HepG2 (cell line): Measurements from ENCODE around the gene MPO. TPM values are rescaled to one million over a fixed set of nuclear protein-coding genes. Genes with fewer than 3 reads are reported as not detected.

Experiments
- ATAC-seq: fragments of 200-7000 bp; cut with Tn5 transposase; 3 replicates; pipeline ENCODE4 v1.9.1; 2020; ENCODE audit warnings: mild to moderate bottlenecking, moderate library complexity
- BruUV-seq: library from RNA; stranded (reverse); fragments of 400-500 nt; replicated peaks from 2 replicates; lab custom pipeline; 2021; lab: Mats Ljungman, UMichigan
- CTCF ChIA-PET: fragments of 300-600 bp; formaldehyde crosslinking; extraction: SDS; loops from one replicate; lab custom pipeline; 2021; ENCODE audit warnings: low total read pairs, inconsistent platforms, low intra/inter-chr PET ratio; lab: Yijun Ruan, JAX
- POLR2A ChIA-PET: fragments of 350-600 bp; sonication (Branson Sonifier 250); formaldehyde crosslinking; loops from one replicate; lab custom pipeline; 2020; ENCODE audit warnings: antibody characterized with exemption, inconsistent platforms; lab: Yijun Ruan, JAX
- DNase-seq: peaks from one replicate; pipeline ENCODE4 v3.0.0-alpha.2; 2015; ENCODE audit warnings: low spot score
- FAIRE-seq: peaks from 3 replicates; lab custom pipeline; 2011; peaks lifted over from hg19 to GRCh38; lab: Jason Lieb, UNC
- H2AFZ ChIP-seq: one replicate; pipeline ENCODE4 v1.6.1; 2011; ENCODE audit warnings: low read length, inconsistent platforms
- H3K27ac ChIP-seq: fragments of 300-600 bp; 3 replicates; pipeline ENCODE4 v1.8.0; 2011; ENCODE audit warnings: mixed run types, mild to moderate bottlenecking, mixed read lengths, low read length, inconsistent platforms; ENCODE audit not compliant: insufficient read depth; ENCODE audit errors: extremely low read length
- H3K27me3 ChIP-seq, 2 experiments: fragments of 200-600 bp in 1 of 2; 2 replicates in 1 of 2; 3 replicates in 1 of 2; pipeline versions ENCODE4 v1.6.0 to v1.8.0; 2011; ENCODE audit warnings: low read length in 2 of 2, mild to moderate bottlenecking in 2 of 2, moderate library complexity in 2 of 2, inconsistent platforms in 1 of 2; ENCODE audit not compliant: insufficient read depth in 2 of 2, control insufficient read depth in 1 of 2
- H3K36me3 ChIP-seq, 2 experiments: fragments of 200-600 bp in 1 of 2; replicated peaks in 1 of 2; 2 replicates in 1 of 2; 3 replicates in 1 of 2; pipeline versions ENCODE4 v1.5.1 to v1.8.0; 2011; ENCODE audit warnings: low read length in 2 of 2, inconsistent platforms in 1 of 2; ENCODE audit not compliant: insufficient read depth in 2 of 2, control insufficient read depth in 1 of 2
- H3K4me1 ChIP-seq: 2 replicates; pipeline ENCODE4 v1.5.1; 2012; ENCODE audit warnings: low read length, inconsistent platforms; ENCODE audit not compliant: insufficient read depth
- H3K4me2 ChIP-seq: 2 replicates; pipeline ENCODE4 v1.6.0; 2011; ENCODE audit warnings: low read depth, low read length, inconsistent platforms
- H3K4me3 ChIP-seq, 3 experiments: fragments of 200-600 bp in 1 of 3; sonication (generic), shearing (Covaris generic) in 1 of 3; replicated peaks in 1 of 3; 2 replicates each; pipeline ENCODE4 v1.5.1; 2011 to 2016; ENCODE audit warnings: low read length in 3 of 3, inconsistent platforms in 2 of 3, low read depth in 2 of 3, mild to moderate bottlenecking in 2 of 3, control low read depth in 1 of 3, mixed read lengths in 1 of 3; ENCODE audit not compliant: insufficient read depth in 1 of 3
- H3K79me2 ChIP-seq: one replicate; pipeline ENCODE4 v1.6.1; 2011; ENCODE audit warnings: low read length, inconsistent platforms; ENCODE audit not compliant: insufficient read depth
- H3K9ac ChIP-seq: 2 replicates; pipeline ENCODE4 v1.6.0; 2011; ENCODE audit warnings: mild to moderate bottlenecking, low read depth, low read length, inconsistent platforms; ENCODE audit not compliant: insufficient read depth
- H3K9me3 ChIP-seq: 2 replicates; pipeline ENCODE4 v1.5.1; 2012; ENCODE audit warnings: mild to moderate bottlenecking, low read length
- H4K20me1 ChIP-seq: 2 replicates; pipeline ENCODE4 v1.6.0; 2011; ENCODE audit warnings: inconsistent platforms, mild to moderate bottlenecking, low read length, moderate library complexity; ENCODE audit not compliant: insufficient read depth
- CHD2 ChIP-seq: IDR thresholded peaks from 2 replicates; pipeline ENCODE4 v1.6.1; 2011; ENCODE audit warnings: low read depth, low read length, improper control_type of control experiment
- ESRRA ChIP-seq: sonication (generic); formaldehyde crosslinking; IDR thresholded peaks from 2 replicates; pipeline ENCODE4 v1.5.1; 2020; ENCODE audit warnings: mild to moderate bottlenecking, low read depth, missing genetic modification reagents
- FOSL1 ChIP-seq: sonication (generic); formaldehyde crosslinking; IDR thresholded peaks from 2 replicates; pipeline ENCODE4 v1.9.0; 2021; ENCODE audit warnings: missing genetic modification reagents, borderline replicate concordance
- GFI1 ChIP-seq: sonication (generic); formaldehyde crosslinking; IDR thresholded peaks from 2 replicates; pipeline ENCODE4 v1.5.0; 2020; ENCODE audit warnings: missing genetic modification reagents, mild to moderate bottlenecking, borderline replicate concordance
- HOXA7 ChIP-seq: sonication (generic); formaldehyde crosslinking; IDR thresholded peaks from 2 replicates; pipeline ENCODE4 v1.8.1; 2022; ENCODE audit warnings: mild to moderate bottlenecking, missing genetic modification reagents, moderate library complexity
- MEIS2 ChIP-seq: sonication (generic); formaldehyde crosslinking; IDR thresholded peaks from 2 replicates; pipeline ENCODE4 v1.9.0; 2021; ENCODE audit warnings: mild to moderate bottlenecking, missing genetic modification reagents
- MTA3 ChIP-seq: sonication (generic); formaldehyde crosslinking; IDR thresholded peaks from 2 replicates; pipeline ENCODE4 v1.4.0; 2020; ENCODE audit warnings: missing genetic modification reagents
- ZFY ChIP-seq: sonication (generic); formaldehyde crosslinking; IDR thresholded peaks from 2 replicates; pipeline ENCODE4 v1.4.0; 2020; ENCODE audit warnings: missing genetic modification reagents
- ZNF34 ChIP-seq: sonication (generic); formaldehyde crosslinking; IDR thresholded peaks from 2 replicates; pipeline ENCODE4 v1.4.0; 2020; ENCODE audit warnings: mild to moderate bottlenecking, missing genetic modification reagents, borderline replicate concordance
- ZNF354B ChIP-seq: sonication (generic); formaldehyde crosslinking; IDR thresholded peaks from 2 replicates; pipeline ENCODE4 v1.8.0; 2022; ENCODE audit warnings: mild to moderate bottlenecking, missing genetic modification reagents
- WGBS: methylation state at CpG from one replicate; pipeline ENCODE4 v1.1.6; 2017; ENCODE audit warnings: low lambda C conversion rate; 5-methylcytosine and 5-hydroxymethylcytosine counted together
- in situ Hi-C: cut with HindIII; loops from 2 replicates; pipeline ENCODE4 v1.10.0; 2017; ENCODE audit warnings: low pct_unique_long_range_greater_than_20kb; ENCODE audit not compliant: extremely low pct_ligation_motif_present
- intact Hi-C: fragments of 100-400 bp; cut with micrococcal nuclease; formaldehyde crosslinking; loops from one replicate; pipeline ENCODE4 v1.10.0; 2022; ENCODE audit not compliant: unreplicated experiment
- polyA plus RNA-seq, 8 experiments: library from polyadenylated mRNA; depleted of rRNA in 3 of 8; stranded (reverse) in 7 of 8; unstranded in 1 of 8; fragments of >200 nt; fragmentation: Illumina TruSeq in 4 of 8; extraction: Trizol in 4 of 8; gene quantifications; 2 replicates each; pipeline versions ENCODE4 v1.2.1 to v1.2.3, GENCODE V29; 2011 to 2016; ENCODE audit warnings: low read depth in 4 of 8, missing spikeins in 1 of 8, mixed read lengths in 1 of 8; ENCODE audit not compliant: insufficient read depth in 1 of 8
- total RNA-seq, 5 experiments: library from RNA; depleted of rRNA; stranded (reverse); fragments of >200 nt; fragmentation: Illumina TruSeq; extraction: Trizol; gene quantifications; 2 replicates each; pipeline ENCODE4 v1.2.3, GENCODE V29; 2016; ENCODE audit warnings: low read depth in 1 of 5
- TF ChIP-seq, protein P1 (sequence below): sonication (generic); formaldehyde crosslinking; IDR thresholded peaks from 2 replicates; pipeline ENCODE4 v1.5.1; 2020; ENCODE audit warnings: mild to moderate bottlenecking, missing genetic modification reagents, moderate library complexity
- TF ChIP-seq, protein P2 (sequence below): sonication (generic); formaldehyde crosslinking; IDR thresholded peaks from 2 replicates; pipeline ENCODE4 v1.4.0; 2020; ENCODE audit warnings: missing genetic modification reagents
- TF ChIP-seq, protein P3 (sequence below): sonication (generic); formaldehyde crosslinking; IDR thresholded peaks from 2 replicates; pipeline ENCODE4 v1.5.0; 2020; ENCODE audit warnings: missing genetic modification reagents
- TF ChIP-seq, protein P4 (sequence below): fragments of 450-650 bp; IDR thresholded peaks from 2 replicates; pipeline ENCODE4 v1.6.1; 2016

Gene MPO
- total and polyA plus RNA-seq, 2 of the 13 experiments (the other 11 are each of a cell fraction or from before 2014, with no cell fraction given) = not detected

DNA sequence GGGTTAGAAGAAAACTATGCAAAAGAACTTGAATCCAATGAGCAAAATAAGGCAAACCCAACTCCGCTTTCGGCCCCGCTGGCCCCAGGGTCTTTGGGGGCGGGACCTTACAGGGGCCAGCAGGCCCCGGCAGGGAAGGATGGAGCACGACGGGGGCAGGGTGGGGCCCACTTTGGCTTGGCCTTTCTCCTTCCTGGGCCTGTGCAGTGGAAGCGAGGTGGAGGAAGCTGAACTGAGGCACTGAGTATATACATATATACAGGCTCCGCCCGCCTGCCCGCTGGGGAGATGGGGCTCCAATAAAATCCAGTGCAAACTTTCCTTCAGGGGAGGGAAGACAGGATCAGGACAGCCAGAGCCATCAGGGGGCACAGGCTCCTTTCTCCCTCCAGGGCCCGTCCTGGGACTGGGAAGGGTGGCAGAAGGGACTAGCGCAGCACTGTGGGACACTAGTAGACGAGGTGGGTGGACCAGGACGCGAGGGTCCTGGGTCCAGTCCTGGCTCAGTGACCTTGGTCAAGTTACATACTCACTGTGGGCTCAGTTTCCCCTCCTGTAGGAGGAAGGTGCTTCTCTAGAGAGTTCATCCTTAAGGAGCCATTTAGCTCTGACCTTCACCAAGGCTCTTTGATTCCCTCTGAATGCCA is 20.9 kb upstream of the MPO start:
- BruUV-seq = no TSS peak
- in situ Hi-C loops = no loop called here
- TF ChIP-seq GFI1 (CRISPR knock-in tag) = no peak
- 52% methylated on average over 14 of the region's 16 CpGs for WGBS
- no peaks in the 10 kb centered on the region for H3K4me1 ChIP-seq
- ATAC-seq = no peak
- ChIA-PET POLR2A (no interaction called here), CTCF (no interaction called here)
- H3K36me3 ChIP-seq = no peaks in the 10 kb centered on the region
- H3K4me2 ChIP-seq = no peak overlapping the region
- H3K9ac ChIP-seq = no peak overlapping the region
- no peak for DNase-seq
- no peak overlapping the region for H3K4me3 ChIP-seq
- H3K79me2 ChIP-seq = no peaks in the 10 kb centered on the region
- H4K20me1 ChIP-seq = no peaks in the 10 kb centered on the region
- no peak for FAIRE-seq
- peaks cover 9 to 43% of the 10 kb centered on the region in 2 experiments; a peak in 4 of 5 replicates for H3K27me3 ChIP-seq
- H3K27ac ChIP-seq = no peak overlapping the region
- H3K9me3 ChIP-seq = no peaks in the 10 kb centered on the region
- H2AFZ ChIP-seq = no peak overlapping the region
- intact Hi-C loops = no loop called here

DNA sequence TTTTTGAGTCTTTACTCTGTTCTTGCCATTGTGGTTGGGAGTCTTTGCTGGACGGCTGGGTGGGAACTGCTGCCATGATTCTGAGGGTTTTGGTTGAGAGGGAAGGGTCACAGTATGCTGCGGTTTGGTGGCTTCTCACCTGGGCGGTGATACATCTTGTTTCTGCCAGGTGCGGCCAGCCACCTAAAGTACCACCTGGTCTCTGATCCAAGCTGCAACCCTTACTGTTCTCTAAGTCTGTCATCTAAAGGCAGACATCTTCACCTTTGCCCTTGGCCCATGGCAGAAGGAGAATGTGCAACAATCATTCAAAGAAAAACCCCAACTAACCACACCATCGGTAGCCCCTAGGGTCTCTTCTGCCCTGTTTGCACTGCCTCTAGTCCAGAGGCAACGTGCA is 19.6 kb upstream of the MPO start:
- Histone ChIP-seq H3K4me3 (no peak overlapping the region), H3K4me1 (no peaks in the 10 kb centered on the region), H4K20me1 (no peaks in the 10 kb centered on the region), H2AFZ (no peak overlapping the region), H3K27ac (no peak overlapping the region), H3K27me3 (peaks cover 8 to 33% of the 10 kb centered on the region in 2 experiments; a peak in 4 of 5 replicates), H3K36me3 (no peaks in the 10 kb centered on the region), H3K4me2 (no peak overlapping the region), H3K9me3 (no peaks in the 10 kb centered on the region), H3K79me2 (no peaks in the 10 kb centered on the region), H3K9ac (no peak overlapping the region)
- no peak for DNase-seq
- ChIA-PET CTCF (no interaction called here), POLR2A (no interaction called here)
- no TSS peak for BruUV-seq
- 49% methylated on average over 6 of the region's 6 CpGs for WGBS
- no peak for ATAC-seq
- in situ Hi-C loops = no loop called here
- TF ChIP-seq ZFY (CRISPR knock-in tag) = no peak
- TF ChIP-seq HOXA7 = no peak
- TF ChIP-seq, protein P1, sequence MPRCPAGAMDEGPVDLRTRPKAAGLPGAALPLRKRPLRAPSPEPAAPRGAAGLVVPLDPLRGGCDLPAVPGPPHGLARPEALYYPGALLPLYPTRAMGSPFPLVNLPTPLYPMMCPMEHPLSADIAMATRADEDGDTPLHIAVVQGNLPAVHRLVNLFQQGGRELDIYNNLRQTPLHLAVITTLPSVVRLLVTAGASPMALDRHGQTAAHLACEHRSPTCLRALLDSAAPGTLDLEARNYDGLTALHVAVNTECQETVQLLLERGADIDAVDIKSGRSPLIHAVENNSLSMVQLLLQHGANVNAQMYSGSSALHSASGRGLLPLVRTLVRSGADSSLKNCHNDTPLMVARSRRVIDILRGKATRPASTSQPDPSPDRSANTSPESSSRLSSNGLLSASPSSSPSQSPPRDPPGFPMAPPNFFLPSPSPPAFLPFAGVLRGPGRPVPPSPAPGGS (CRISPR knock-in tag) = no peak
- no peak for TF ChIP-seq FOSL1
- TF ChIP-seq ZNF354B = no peak
- TF ChIP-seq CHD2 = no peak
- no peak for TF ChIP-seq MTA3 (CRISPR knock-in tag)
- no peak for TF ChIP-seq ESRRA (CRISPR knock-in tag)
- TF ChIP-seq, protein P2, sequence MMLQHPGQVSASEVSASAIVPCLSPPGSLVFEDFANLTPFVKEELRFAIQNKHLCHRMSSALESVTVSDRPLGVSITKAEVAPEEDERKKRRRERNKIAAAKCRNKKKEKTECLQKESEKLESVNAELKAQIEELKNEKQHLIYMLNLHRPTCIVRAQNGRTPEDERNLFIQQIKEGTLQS (CRISPR knock-in tag) = no peak
- TF ChIP-seq, protein P3, sequence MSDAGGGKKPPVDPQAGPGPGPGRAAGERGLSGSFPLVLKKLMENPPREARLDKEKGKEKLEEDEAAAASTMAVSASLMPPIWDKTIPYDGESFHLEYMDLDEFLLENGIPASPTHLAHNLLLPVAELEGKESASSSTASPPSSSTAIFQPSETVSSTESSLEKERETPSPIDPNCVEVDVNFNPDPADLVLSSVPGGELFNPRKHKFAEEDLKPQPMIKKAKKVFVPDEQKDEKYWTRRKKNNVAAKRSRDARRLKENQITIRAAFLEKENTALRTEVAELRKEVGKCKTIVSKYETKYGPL (CRISPR knock-in tag) = no peak
- TF ChIP-seq, protein P4, sequence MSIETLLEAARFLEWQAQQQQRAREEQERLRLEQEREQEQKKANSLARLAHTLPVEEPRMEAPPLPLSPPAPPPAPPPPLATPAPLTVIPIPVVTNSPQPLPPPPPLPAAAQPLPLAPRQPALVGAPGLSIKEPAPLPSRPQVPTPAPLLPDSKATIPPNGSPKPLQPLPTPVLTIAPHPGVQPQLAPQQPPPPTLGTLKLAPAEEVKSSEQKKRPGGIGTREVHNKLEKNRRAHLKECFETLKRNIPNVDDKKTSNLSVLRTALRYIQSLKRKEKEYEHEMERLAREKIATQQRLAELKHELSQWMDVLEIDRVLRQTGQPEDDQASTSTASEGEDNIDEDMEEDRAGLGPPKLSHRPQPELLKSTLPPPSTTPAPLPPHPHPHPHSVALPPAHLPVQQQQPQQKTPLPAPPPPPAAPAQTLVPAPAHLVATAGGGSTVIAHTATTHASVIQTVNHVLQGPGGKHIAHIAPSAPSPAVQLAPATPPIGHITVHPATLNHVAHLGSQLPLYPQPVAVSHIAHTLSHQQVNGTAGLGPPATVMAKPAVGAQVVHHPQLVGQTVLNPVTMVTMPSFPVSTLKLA = no peak
- TF ChIP-seq MEIS2 (CRISPR knock-in tag) = no peak
- no peak for TF ChIP-seq ZNF34 (CRISPR knock-in tag)
- FAIRE-seq = no peak
- intact Hi-C loops = no loop called here
